Umbilical cord (tissue), 2 donors: ENCODE data around the gene NFYC. TPM values are rescaled to one million over a fixed set of nuclear protein-coding genes. Genes with fewer than 3 reads are reported as not detected.

ENCODE experiments used
- DNase-seq: peaks from one replicate; pipeline ENCODE4 v3.0.0-alpha.2; 2015; ENCODE audit warnings: low spot score
- total RNA-seq: library from RNA; depleted of rRNA; stranded (reverse); fragments of >200 nt; gene quantifications from one replicate; pipeline ENCODE4 v1.2.3, GENCODE V29; 2014; ENCODE audit warnings: low replicate concordance; ENCODE audit not compliant: insufficient read depth

Gene NFYC
- total RNA-seq, 1 donor from 2014 or later = 38.0 TPM

GRCh38 chr1:40796939-40797667 lies 105.6 kb downstream of the NFYC start:
- DNase-seq = no peak

- no peak for DNase-seq
Measured at GRCh38 chr1:40797668-40798010, 106.1 kb downstream of the NFYC start.

- DNase-seq = no peak
Measured at GRCh38 chr1:40798366-40799281, 107.1 kb downstream of the NFYC start.

- no peak for DNase-seq
Measured at GRCh38 chr1:40799351-40799867, 107.9 kb downstream of the NFYC start.

- DNase-seq = no peak
Measured at GRCh38 chr1:40801742-40802077, 110.2 kb downstream of the NFYC start.

- peak; percentile 65 for DNase-seq
Measured at GRCh38 chr1:40802078-40802741, 110.7 kb downstream of the NFYC start.

- DNase-seq = no peak
Measured at GRCh38 chr1:40802742-40803113, 111.2 kb downstream of the NFYC start.

- no peak for DNase-seq
Measured at GRCh38 chr1:40803447-40803846, 111.9 kb downstream of the NFYC start.

- DNase-seq = no peak
Measured at GRCh38 chr1:40803902-40804301, 112.4 kb downstream of the NFYC start.

- DNase-seq = no peak
Measured at GRCh38 chr1:40806240-40806639, 114.7 kb downstream of the NFYC start.

GRCh38 chr1:40806731-40807695 lies 115.5 kb downstream of the NFYC start:
- peak; percentile 88 for DNase-seq

GRCh38 chr1:40808002-40808401 lies 116.5 kb downstream of the NFYC start:
- no peak for DNase-seq

GRCh38 chr1:40808444-40808843 lies 116.9 kb downstream of the NFYC start:
- no peak for DNase-seq

GRCh38 chr1:40808909-40809308 lies 117.4 kb downstream of the NFYC start:
- DNase-seq = no peak

GRCh38 chr1:40810927-40811326 lies 119.4 kb downstream of the NFYC start:
- no peak for DNase-seq

GRCh38 chr1:40815420-40815819 lies 123.9 kb downstream of the NFYC start:
- no peak for DNase-seq

GRCh38 chr1:40817791-40818263 lies 126.3 kb downstream of the NFYC start:
- DNase-seq = no peak

- no peak for DNase-seq
Measured at GRCh38 chr1:40818264-40818961, 126.9 kb downstream of the NFYC start.

- no peak for DNase-seq
Measured at GRCh38 chr1:40819101-40819500, 127.6 kb downstream of the NFYC start.

GRCh38 chr1:40820251-40820797 lies 128.8 kb downstream of the NFYC start:
- DNase-seq = no peak
